ENCODE data around the gene FILIP1L. TPM values are rescaled to one million over a fixed set of nuclear protein-coding genes. Genes with fewer than 3 reads are reported as not detected.

The FILIP1L gene
- total and polyA plus RNA-seq, 2 of the 13 experiments (the other 11 are each of a cell fraction or from before 2014, with no cell fraction given), result 8.1 to 187 TPM

DNA sequence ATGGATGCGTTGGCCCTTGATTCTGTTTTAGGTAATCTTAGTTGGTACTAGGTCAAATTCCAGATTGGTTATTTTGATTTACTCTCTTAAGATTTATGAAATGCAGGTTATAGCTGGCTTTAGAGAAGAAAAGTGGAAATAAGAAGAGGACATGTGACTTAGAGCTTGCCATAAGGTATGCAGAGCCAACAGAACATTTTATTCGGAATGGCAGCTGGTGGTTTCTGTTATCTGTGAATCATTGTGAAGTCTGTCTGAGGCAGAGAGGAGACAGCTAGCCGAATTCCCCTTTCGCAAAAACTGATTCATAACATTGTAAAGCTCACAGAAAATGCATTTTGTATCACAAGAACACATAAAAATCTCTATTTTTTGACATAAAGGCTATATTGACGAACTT lies 82.1 kb downstream of the FILIP1L start:
- CTCF ChIA-PET (ENCODE audit: low intra/inter-chr PET ratio, low total read pairs), result no interaction called here
- TF ChIP-seq TCF12 (IDR thresholded peaks at IDR 0.05) (no peak), TCF12 (CRISPR knock-in tag; IDR thresholded peaks at IDR 0.05) (no peak), MYC (CRISPR knock-in tag; IDR thresholded peaks at IDR 0.05; ENCODE audit: borderline replicate concordance) (no peak), ZFYVE20 (CRISPR knock-in tag; IDR thresholded peaks at IDR 0.05; ENCODE audit: borderline replicate concordance, low read depth) (no peak), ZNF570 (CRISPR knock-in tag; IDR thresholded peaks at IDR 0.05; ENCODE audit: borderline replicate concordance) (no peak), ZNF362 (CRISPR knock-in tag; IDR thresholded peaks at IDR 0.05; ENCODE audit: borderline replicate concordance) (no peak), TAF15 (IDR thresholded peaks at IDR 0.05; ENCODE audit: low read depth, low read length, poor library complexity, severe bottlenecking) (no peak)
- TF ChIP-seq, protein P1, sequence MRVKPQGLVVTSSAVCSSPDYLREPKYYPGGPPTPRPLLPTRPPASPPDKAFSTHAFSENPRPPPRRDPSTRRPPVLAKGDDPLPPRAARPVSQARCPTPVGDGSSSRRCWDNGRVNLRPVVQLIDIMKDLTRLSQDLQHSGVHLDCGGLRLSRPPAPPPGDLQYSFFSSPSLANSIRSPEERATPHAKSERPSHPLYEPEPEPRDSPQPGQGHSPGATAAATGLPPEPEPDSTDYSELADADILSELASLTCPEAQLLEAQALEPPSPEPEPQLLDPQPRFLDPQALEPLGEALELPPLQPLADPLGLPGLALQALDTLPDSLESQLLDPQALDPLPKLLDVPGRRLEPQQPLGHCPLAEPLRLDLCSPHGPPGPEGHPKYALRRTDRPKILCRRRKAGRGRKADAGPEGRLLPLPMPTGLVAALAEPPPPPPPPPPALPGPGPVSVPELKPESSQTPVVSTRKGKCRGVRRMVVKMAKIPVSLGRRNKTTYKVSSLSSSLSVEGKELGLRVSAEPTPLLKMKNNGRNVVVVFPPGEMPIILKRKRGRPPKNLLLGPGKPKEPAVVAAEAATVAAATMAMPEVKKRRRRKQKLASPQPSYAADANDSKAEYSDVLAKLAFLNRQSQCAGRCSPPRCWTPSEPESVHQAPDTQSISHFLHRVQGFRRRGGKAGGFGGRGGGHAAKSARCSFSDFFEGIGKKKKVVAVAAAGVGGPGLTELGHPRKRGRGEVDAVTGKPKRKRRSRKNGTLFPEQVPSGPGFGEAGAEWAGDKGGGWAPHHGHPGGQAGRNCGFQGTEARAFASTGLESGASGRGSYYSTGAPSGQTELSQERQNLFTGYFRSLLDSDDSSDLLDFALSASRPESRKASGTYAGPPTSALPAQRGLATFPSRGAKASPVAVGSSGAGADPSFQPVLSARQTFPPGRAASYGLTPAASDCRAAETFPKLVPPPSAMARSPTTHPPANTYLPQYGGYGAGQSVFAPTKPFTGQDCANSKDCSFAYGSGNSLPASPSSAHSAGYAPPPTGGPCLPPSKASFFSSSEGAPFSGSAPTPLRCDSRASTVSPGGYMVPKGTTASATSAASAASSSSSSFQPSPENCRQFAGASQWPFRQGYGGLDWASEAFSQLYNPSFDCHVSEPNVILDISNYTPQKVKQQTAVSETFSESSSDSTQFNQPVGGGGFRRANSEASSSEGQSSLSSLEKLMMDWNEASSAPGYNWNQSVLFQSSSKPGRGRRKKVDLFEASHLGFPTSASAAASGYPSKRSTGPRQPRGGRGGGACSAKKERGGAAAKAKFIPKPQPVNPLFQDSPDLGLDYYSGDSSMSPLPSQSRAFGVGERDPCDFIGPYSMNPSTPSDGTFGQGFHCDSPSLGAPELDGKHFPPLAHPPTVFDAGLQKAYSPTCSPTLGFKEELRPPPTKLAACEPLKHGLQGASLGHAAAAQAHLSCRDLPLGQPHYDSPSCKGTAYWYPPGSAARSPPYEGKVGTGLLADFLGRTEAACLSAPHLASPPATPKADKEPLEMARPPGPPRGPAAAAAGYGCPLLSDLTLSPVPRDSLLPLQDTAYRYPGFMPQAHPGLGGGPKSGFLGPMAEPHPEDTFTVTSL (CRISPR knock-in tag; IDR thresholded peaks at IDR 0.05; ENCODE audit: borderline replicate concordance), result no peak
- TF ChIP-seq, protein P2, sequence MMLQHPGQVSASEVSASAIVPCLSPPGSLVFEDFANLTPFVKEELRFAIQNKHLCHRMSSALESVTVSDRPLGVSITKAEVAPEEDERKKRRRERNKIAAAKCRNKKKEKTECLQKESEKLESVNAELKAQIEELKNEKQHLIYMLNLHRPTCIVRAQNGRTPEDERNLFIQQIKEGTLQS (CRISPR knock-in tag; IDR thresholded peaks at IDR 0.05), result no peak
- TF ChIP-seq, protein P3, sequence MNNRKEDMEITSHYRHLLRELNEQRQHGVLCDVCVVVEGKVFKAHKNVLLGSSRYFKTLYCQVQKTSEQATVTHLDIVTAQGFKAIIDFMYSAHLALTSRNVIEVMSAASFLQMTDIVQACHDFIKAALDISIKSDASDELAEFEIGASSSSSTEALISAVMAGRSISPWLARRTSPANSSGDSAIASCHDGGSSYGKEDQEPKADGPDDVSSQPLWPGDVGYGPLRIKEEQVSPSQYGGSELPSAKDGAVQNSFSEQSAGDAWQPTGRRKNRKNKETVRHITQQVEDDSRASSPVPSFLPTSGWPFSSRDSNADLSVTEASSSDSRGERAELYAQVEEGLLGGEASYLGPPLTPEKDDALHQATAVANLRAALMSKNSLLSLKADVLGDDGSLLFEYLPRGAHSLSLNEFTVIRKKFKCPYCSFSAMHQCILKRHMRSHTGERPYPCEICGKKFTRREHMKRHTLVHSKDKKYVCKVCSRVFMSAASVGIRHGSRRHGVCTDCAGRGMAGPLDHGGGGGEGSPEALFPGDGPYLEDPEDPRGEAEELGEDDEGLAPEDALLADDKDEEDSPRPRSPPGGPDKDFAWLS (CRISPR knock-in tag; IDR thresholded peaks at IDR 0.05; ENCODE audit: borderline replicate concordance), result no peak
- TF ChIP-seq, protein P4, sequence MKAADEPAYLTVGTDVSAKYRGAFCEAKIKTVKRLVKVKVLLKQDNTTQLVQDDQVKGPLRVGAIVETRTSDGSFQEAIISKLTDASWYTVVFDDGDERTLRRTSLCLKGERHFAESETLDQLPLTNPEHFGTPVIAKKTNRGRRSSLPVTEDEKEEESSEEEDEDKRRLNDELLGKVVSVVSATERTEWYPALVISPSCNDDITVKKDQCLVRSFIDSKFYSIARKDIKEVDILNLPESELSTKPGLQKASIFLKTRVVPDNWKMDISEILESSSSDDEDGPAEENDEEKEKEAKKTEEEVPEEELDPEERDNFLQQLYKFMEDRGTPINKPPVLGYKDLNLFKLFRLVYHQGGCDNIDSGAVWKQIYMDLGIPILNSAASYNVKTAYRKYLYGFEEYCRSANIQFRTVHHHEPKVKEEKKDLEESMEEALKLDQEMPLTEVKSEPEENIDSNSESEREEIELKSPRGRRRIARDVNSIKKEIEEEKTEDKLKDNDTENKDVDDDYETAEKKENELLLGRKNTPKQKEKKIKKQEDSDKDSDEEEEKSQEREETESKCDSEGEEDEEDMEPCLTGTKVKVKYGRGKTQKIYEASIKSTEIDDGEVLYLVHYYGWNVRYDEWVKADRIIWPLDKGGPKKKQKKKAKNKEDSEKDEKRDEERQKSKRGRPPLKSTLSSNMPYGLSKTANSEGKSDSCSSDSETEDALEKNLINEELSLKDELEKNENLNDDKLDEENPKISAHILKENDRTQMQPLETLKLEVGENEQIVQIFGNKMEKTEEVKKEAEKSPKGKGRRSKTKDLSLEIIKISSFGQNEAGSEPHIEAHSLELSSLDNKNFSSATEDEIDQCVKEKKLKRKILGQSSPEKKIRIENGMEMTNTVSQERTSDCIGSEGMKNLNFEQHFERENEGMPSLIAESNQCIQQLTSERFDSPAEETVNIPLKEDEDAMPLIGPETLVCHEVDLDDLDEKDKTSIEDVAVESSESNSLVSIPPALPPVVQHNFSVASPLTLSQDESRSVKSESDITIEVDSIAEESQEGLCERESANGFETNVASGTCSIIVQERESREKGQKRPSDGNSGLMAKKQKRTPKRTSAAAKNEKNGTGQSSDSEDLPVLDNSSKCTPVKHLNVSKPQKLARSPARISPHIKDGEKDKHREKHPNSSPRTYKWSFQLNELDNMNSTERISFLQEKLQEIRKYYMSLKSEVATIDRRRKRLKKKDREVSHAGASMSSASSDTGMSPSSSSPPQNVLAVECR (CRISPR knock-in tag; IDR thresholded peaks at IDR 0.05; ENCODE audit: borderline replicate concordance), result no peak

More for the DNA sequence above, 82.1 kb downstream of the FILIP1L start:
- Histone ChIP-seq H3K4me1 (ENCODE audit: insufficient read depth, low read length) (peaks cover 18% of the 10 kb centered on the region), H3K4me2 (ENCODE audit: low read depth, low read length) (no peak overlapping the region), H3K27ac (ENCODE audit: extremely low read length, insufficient read depth, low read length) (no peak overlapping the region), H3K36me3 (replicated peaks in 1 of 2; ENCODE audit: control insufficient read depth in 1 of 2, insufficient read depth in 2 of 2, low read length in 2 of 2) (no peaks in the 10 kb centered on the region), H3K9me3 (ENCODE audit: low read length) (no peaks in the 10 kb centered on the region), H4K20me1 (ENCODE audit: insufficient read depth, low read length) (no peaks in the 10 kb centered on the region), H3K79me2 (ENCODE audit: insufficient read depth, low read length) (no peaks in the 10 kb centered on the region), H2AFZ (ENCODE audit: low read length) (no peak overlapping the region), H3K4me3 (replicated peaks in 1 of 3; ENCODE audit: insufficient read depth in 1 of 3, low read depth in 2 of 3, low read length in 3 of 3) (no peak overlapping the region), H3K27me3 (ENCODE audit: control insufficient read depth in 1 of 2, insufficient read depth in 2 of 2, low read length in 2 of 2) (no peaks in the 10 kb centered on the region), H3K9ac (ENCODE audit: insufficient read depth, low read depth, low read length) (no peak overlapping the region)
- FAIRE-seq (no peak), DNase-seq (ENCODE audit: low spot score) (no peak), ATAC-seq (no peak)
- in situ Hi-C loops (cut with HindIII; ENCODE audit: extremely low pct_ligation_motif_present, low pct_unique_long_range_greater_than_20kb) (no loop called here), intact Hi-C loops (cut with micrococcal nuclease; ENCODE audit: unreplicated experiment) (no loop called here)
- 87% methylated on average over 5 of the region's 5 CpGs for WGBS (ENCODE audit: low lambda C conversion rate)
- no TSS peak for BruUV-seq (replicated peaks)
- POLR2A ChIA-PET, result no interaction called here

All from HepG2 (cell line).